Fibroblast of lung (primary cell): ENCODE measurements around the gene FAM83D. TPM values are rescaled to one million over a fixed set of nuclear protein-coding genes. Genes with fewer than 3 reads are reported as not detected.

Experiments used
- DNase-seq, 2 donors: peaks; one replicate each; pipeline versions ENCODE4 v3.0.0 to v3.0.0-alpha.2; 2010; ENCODE audit warnings: low read depth in 2 of 2
- H2AFZ ChIP-seq: 2 replicates; pipeline ENCODE4 v1.5.1; 2012; ENCODE audit warnings: low read length, control low read depth, inconsistent platforms
- H3K27ac ChIP-seq: 2 replicates; pipeline ENCODE4 v1.5.1; 2011; ENCODE audit warnings: low read length, control low read depth; ENCODE audit not compliant: insufficient read depth
- H3K27me3 ChIP-seq: 2 replicates; pipeline ENCODE4 v1.5.1; 2011; ENCODE audit warnings: mild to moderate bottlenecking, low read length; ENCODE audit not compliant: control insufficient read depth, insufficient read depth
- H3K36me3 ChIP-seq: 2 replicates; pipeline ENCODE4 v1.5.1; 2011; ENCODE audit warnings: low read length; ENCODE audit not compliant: control insufficient read depth, insufficient read depth
- H3K4me1 ChIP-seq: 2 replicates; pipeline ENCODE4 v1.5.1; 2011; ENCODE audit warnings: low read length; ENCODE audit not compliant: control insufficient read depth, insufficient read depth; ENCODE audit errors: extremely low read depth
- H3K4me2 ChIP-seq: 2 replicates; pipeline ENCODE4 v1.5.1; 2011; ENCODE audit warnings: low read length, control low read depth; ENCODE audit not compliant: insufficient read depth; ENCODE audit errors: extremely low read depth
- H3K4me3 ChIP-seq, 4 experiments: fragments of 200-600 bp in 1 of 4; sonication (generic) in 1 of 4; replicated peaks in 1 of 4; 2 replicates each; pipeline ENCODE4 v1.5.1; 2011 to 2016; ENCODE audit warnings: low read length in 4 of 4, low read depth in 3 of 4, mild to moderate bottlenecking in 3 of 4, control low read depth in 2 of 4, inconsistent platforms in 1 of 4, mixed read lengths in 1 of 4; ENCODE audit not compliant: insufficient read depth in 1 of 4; ENCODE audit errors: control extremely low read depth in 1 of 4
- H3K79me2 ChIP-seq: 2 replicates; pipeline ENCODE4 v1.5.1; 2012; ENCODE audit warnings: mild to moderate bottlenecking, low read length, inconsistent platforms; ENCODE audit not compliant: control insufficient read depth, insufficient read depth
- H3K9ac ChIP-seq: 2 replicates; pipeline ENCODE4 v1.5.1; 2011; ENCODE audit warnings: mild to moderate bottlenecking, low read length, control low read depth; ENCODE audit not compliant: insufficient read depth
- H3K9me3 ChIP-seq: 2 replicates; pipeline ENCODE4 v1.5.1; 2012; ENCODE audit warnings: low read depth, low read length; ENCODE audit not compliant: control insufficient read depth, insufficient read depth
- H4K20me1 ChIP-seq: 2 replicates; pipeline ENCODE4 v1.5.1; 2011; ENCODE audit warnings: low read length; ENCODE audit not compliant: control insufficient read depth, insufficient read depth; ENCODE audit errors: extremely low read depth
- CTCF ChIP-seq, 2 donors: IDR thresholded peaks in 1 of 2; conservative IDR thresholded peaks in 1 of 2; 1 replicate in 1 of 2; 2 replicates in 1 of 2; pipeline ENCODE4 v1.5.1; 2011 to 2012; ENCODE audit warnings: low read length in 2 of 2, control low read depth in 1 of 2, inconsistent platforms in 1 of 2, low read depth in 1 of 2, mild to moderate bottlenecking in 1 of 2
- EZH2 ChIP-seq: IDR thresholded peaks from 2 replicates; pipeline ENCODE4 v1.5.1; 2012; ENCODE audit warnings: low read length, control low read depth, mild to moderate bottlenecking; ENCODE audit errors: missing control alignments
- polyA plus RNA-seq, 2 donors: library from polyadenylated mRNA; depleted of rRNA in 1 of 2; stranded (reverse) in 1 of 2; unstranded in 1 of 2; fragments of >200 nt; gene quantifications; 2 replicates each; pipeline ENCODE4 v1.2.1, GENCODE V29; 2011 to 2012; ENCODE audit warnings: missing spikeins in 1 of 2
- total RNA-seq: library from RNA; depleted of rRNA; stranded (reverse); fragments of >200 nt; gene quantifications from 2 replicates; pipeline ENCODE4 v1.2.1, GENCODE V29; 2014

Gene FAM83D
- total and polyA plus RNA-seq, 2 donors (not counting 1 experiment from before 2014, with no cell fraction given), result 21.3 to 34.5 TPM

- H3K27me3 ChIP-seq, result no peaks in the 10 kb centered on the region
- H2AFZ ChIP-seq, result no peak overlapping the region
- H3K4me3 ChIP-seq, result no peak overlapping the region
- no peaks in the 10 kb centered on the region for H3K36me3 ChIP-seq
- no peaks in the 10 kb centered on the region for H3K4me1 ChIP-seq
- no peak for DNase-seq
- H3K27ac ChIP-seq, result no peak overlapping the region
- H3K9ac ChIP-seq, result no peak overlapping the region
- no peak for TF ChIP-seq CTCF (conservative IDR thresholded peaks at IDR 0.05 in 1 of 2, IDR thresholded peaks at IDR 0.05 in 1 of 2; ENCODE audit: low read depth in 1 of 2, low read length in 2 of 2)
- TF ChIP-seq EZH2, result no peak
- H4K20me1 ChIP-seq, result no peaks in the 10 kb centered on the region
- no peaks in the 10 kb centered on the region for H3K79me2 ChIP-seq
- H3K9me3 ChIP-seq, result no peaks in the 10 kb centered on the region
- no peak overlapping the region for H3K4me2 ChIP-seq
These were observed 23.6 kb upstream of the FAM83D start for GRCh38 chr20:38902601-38903000.

DNA sequence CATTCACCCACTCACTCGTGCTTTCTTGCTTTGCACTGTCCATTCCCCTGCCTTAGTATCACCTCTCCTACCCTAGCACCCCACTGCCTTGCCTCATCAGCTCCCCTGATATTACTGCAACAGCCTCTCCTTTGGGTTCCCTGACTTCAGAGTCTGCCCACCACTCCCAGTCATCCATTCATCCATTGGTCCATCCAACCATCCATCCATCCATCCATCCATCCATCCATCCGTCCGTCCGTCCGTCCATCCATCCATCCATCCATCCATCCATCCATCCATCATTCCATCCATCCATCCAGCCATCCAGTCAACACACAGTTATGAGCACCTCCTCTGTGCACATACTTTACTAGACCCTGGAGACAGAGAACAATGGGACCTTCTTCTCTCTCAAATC lies 22.9 kb upstream of the FAM83D start:
- Histone ChIP-seq H3K9ac (no peak overlapping the region), H3K36me3 (no peaks in the 10 kb centered on the region), H3K4me2 (no peak overlapping the region), H4K20me1 (no peaks in the 10 kb centered on the region), H2AFZ (no peak overlapping the region), H3K4me1 (no peaks in the 10 kb centered on the region), H3K27me3 (peaks cover 2% of the 10 kb centered on the region), H3K27ac (no peak overlapping the region), H3K4me3 (no peak overlapping the region), H3K9me3 (no peaks in the 10 kb centered on the region), H3K79me2 (no peaks in the 10 kb centered on the region)
- DNase-seq, result no peak
- TF ChIP-seq CTCF (conservative IDR thresholded peaks at IDR 0.05 in 1 of 2, IDR thresholded peaks at IDR 0.05 in 1 of 2; ENCODE audit: low read depth in 1 of 2, low read length in 2 of 2) (no peak), EZH2 (no peak)

DNA sequence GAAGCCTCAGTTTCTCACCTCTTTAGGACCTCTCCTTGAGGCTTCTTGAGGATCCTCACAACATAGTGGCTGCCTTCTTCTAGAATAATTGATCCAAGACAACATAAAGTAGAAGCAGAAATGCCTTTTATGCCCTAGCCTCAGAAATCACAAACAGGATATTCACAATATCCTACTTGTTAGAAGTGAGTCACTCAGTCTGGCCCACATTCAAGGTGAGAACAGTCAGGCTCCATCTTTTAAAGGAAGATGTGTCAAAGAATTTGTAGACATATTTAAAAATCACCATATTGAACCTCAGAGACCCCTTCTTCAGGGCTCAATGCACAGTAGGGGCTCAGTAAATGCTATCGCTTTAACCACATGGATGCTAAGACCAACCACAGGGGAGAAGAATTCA lies 20.8 kb upstream of the FAM83D start:
- Histone ChIP-seq H3K27me3 (peaks cover 3% of the 10 kb centered on the region), H3K9me3 (no peaks in the 10 kb centered on the region), H3K27ac (no peak overlapping the region), H3K9ac (no peak overlapping the region), H3K36me3 (no peaks in the 10 kb centered on the region), H3K4me2 (no peak overlapping the region), H4K20me1 (no peaks in the 10 kb centered on the region), H3K4me3 (no peak overlapping the region), H3K4me1 (no peaks in the 10 kb centered on the region), H2AFZ (no peak overlapping the region), H3K79me2 (no peaks in the 10 kb centered on the region)
- DNase-seq, result no peak
- no peak for TF ChIP-seq EZH2
- no peak for TF ChIP-seq CTCF (conservative IDR thresholded peaks at IDR 0.05 in 1 of 2, IDR thresholded peaks at IDR 0.05 in 1 of 2; ENCODE audit: low read depth in 1 of 2, low read length in 2 of 2)
